Measurements from ENCODE around the gene FOXJ1. TPM values are rescaled to one million over a fixed set of nuclear protein-coding genes. Genes with fewer than 3 reads are reported as not detected.

Gene FOXJ1
- total and polyA plus RNA-seq, 8 donors: 0.12 to 6.7 (median 1.3) TPM; not detected in 3

GRCh38 chr17:76132574-76133338, 8.3 kb downstream of the FOXJ1 start:
- Histone ChIP-seq H3K36me3 (no peaks in the 10 kb centered on the region), H3K4me1 (peaks cover 0 to 18% (median 5%) of the 10 kb centered on the region in 4 donors), H3K9me3 (no peaks in the 10 kb centered on the region), H3K27me3 (peaks cover 0 to 75% (median 25%) of the 10 kb centered on the region in 3 donors), H3K27ac (no peak overlapping the region), H3K4me3 (peak overlapping the region in 1 of 4 donors; percentile 3)
- 32 to 60% (median 39%) methylated on average over 8 to 21 of the region's 21 CpGs for WGBS, 5 donors
- intact Hi-C loops (cut with DNase I; ENCODE audit: low total_unique reads): no loop called here
- peak; percentile 78 to 91 for DNase-seq
- TF ChIP-seq POLR2AphosphoS5 (IDR thresholded peaks at IDR 0.05): no peak
- TF ChIP-seq CTCF (IDR thresholded peaks at IDR 0.05): no peak
- TF ChIP-seq POLR2A (IDR thresholded peaks at IDR 0.05): no peak
- TF ChIP-seq EP300 (IDR thresholded peaks at IDR 0.05): no peak

GRCh38 chr17:76131692-76132573, 9.1 kb downstream of the FOXJ1 start:
- peaks cover 0 to 67% (median 17%) of the 10 kb centered on the region in 3 donors for H3K27me3 ChIP-seq
- peak overlapping the region in 1 of 4 donors; percentile 3 for H3K4me3 ChIP-seq
- TF ChIP-seq CTCF (IDR thresholded peaks at IDR 0.05): no peak
- TF ChIP-seq POLR2AphosphoS5 (IDR thresholded peaks at IDR 0.05): no peak
- WGBS, 5 donors: 56 to 73% (median 69%) methylated on average over 7 to 21 of the region's 21 CpGs
- intact Hi-C loops (cut with DNase I; ENCODE audit: low total_unique reads): no loop called here
- peaks cover 0 to 15% (median 2%) of the 10 kb centered on the region in 4 donors for H3K4me1 ChIP-seq
- DNase-seq: peak in 1 of 2 donors; percentile 40
- H3K9me3 ChIP-seq: no peaks in the 10 kb centered on the region
- H3K36me3 ChIP-seq: no peaks in the 10 kb centered on the region
- no peak overlapping the region for H3K27ac ChIP-seq

- Histone ChIP-seq H3K4me3 (no peak overlapping the region), H3K4me1 (peaks cover 0 to 15% (median 2%) of the 10 kb centered on the region in 4 donors), H3K36me3 (no peaks in the 10 kb centered on the region), H3K27me3 (peaks cover 0 to 60% (median 13%) of the 10 kb centered on the region in 3 donors), H3K27ac (no peak overlapping the region), H3K9me3 (no peaks in the 10 kb centered on the region)
- WGBS, 5 donors: 70 to 80% (median 78%) methylated on average over 21 of the region's 21 CpGs
- intact Hi-C loops (cut with DNase I; ENCODE audit: low total_unique reads): no loop called here
- DNase-seq: no peak
- TF ChIP-seq POLR2A (IDR thresholded peaks at IDR 0.05) (no peak), POLR2AphosphoS5 (IDR thresholded peaks at IDR 0.05) (no peak), CTCF (IDR thresholded peaks at IDR 0.05) (no peak), EP300 (IDR thresholded peaks at IDR 0.05) (no peak)
Observed at GRCh38 chr17:76131051-76131691, 9.9 kb downstream of the FOXJ1 start.

GRCh38 chr17:76130473-76130872, 10.6 kb downstream of the FOXJ1 start:
- no peak for DNase-seq
- Histone ChIP-seq H3K4me1 (peaks cover 0 to 15% (median 2%) of the 10 kb centered on the region in 4 donors), H3K9me3 (no peaks in the 10 kb centered on the region), H3K27ac (no peak overlapping the region), H3K27me3 (peaks cover 0 to 53% (median 13%) of the 10 kb centered on the region in 3 donors), H3K36me3 (no peaks in the 10 kb centered on the region), H3K4me3 (no peak overlapping the region)
- intact Hi-C loops (cut with DNase I; ENCODE audit: low total_unique reads): no loop called here
- no peak for TF ChIP-seq EP300 (IDR thresholded peaks at IDR 0.05)
- no peak for TF ChIP-seq POLR2A (IDR thresholded peaks at IDR 0.05)
- TF ChIP-seq CTCF (IDR thresholded peaks at IDR 0.05): no peak
- no peak for TF ChIP-seq POLR2AphosphoS5 (IDR thresholded peaks at IDR 0.05)
- WGBS, 5 donors: 59 to 72% (median 68%) methylated on average over 13 of the region's 13 CpGs
